GM10248 (cell line): ENCODE results near the gene KSR1.

Source experiments
- CTCF ChIA-PET: fragments of 300-600 bp; sonication (Branson Sonifier 250); formaldehyde crosslinking; extraction: SDS; loops from one replicate; lab custom pipeline; 2021; ENCODE audit warnings: antibody characterized with exemption; lab: Yijun Ruan, JAX
- POLR2A ChIA-PET: fragments of 350-650 bp; sonication (Branson Sonifier 250); formaldehyde crosslinking; extraction: SDS; loops from one replicate; lab custom pipeline; 2020; ENCODE audit warnings: antibody characterized with exemption; lab: Yijun Ruan, JAX
- DNase-seq: peaks from one replicate; pipeline ENCODE4 v3.0.0; 2012; ENCODE audit errors: extremely low spot score
- TF ChIP-seq, protein P1 (sequence below): IDR thresholded peaks from 2 replicates; pipeline ENCODE4 v1.5.1; 2012; ENCODE audit warnings: mild to moderate bottlenecking, low read depth; ENCODE audit errors: extremely low read depth, missing control alignments, control extremely low read depth

KSR1 gene

DNA sequence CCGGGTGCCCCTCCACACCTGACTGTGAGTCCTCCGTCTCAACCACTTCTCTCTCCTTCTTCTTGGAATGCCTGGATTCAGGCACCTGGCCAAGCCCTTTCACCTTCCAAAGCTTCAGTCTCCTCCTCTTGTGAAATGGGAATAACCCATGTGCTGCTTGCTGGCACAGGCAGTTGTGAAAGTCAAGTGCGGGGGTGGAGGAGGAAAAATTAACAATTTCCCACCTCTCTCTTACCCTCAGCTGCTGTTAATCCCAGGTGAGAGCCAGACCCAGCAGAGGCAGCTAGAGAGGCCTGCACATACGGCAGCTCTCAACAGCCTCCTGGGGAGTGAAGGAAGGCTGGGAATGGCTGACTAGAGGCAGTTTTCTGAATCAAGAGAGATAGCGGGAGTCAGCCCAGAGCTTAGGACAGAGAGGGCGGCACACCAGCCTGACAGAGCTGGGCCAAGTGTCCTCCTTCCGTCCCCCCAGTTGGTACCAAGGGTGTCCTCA, 96.8 kb downstream of the KSR1 start:
- ChIA-PET CTCF (interaction anchor here (0.8 to 1.6 kb wide), 4 partner anchors 9 to 55 kb away, joined by 3 to 5 read pairs (median 3); no protein-coding TSS in a partner anchor), POLR2A (no interaction called here)
- TF ChIP-seq, protein P1, sequence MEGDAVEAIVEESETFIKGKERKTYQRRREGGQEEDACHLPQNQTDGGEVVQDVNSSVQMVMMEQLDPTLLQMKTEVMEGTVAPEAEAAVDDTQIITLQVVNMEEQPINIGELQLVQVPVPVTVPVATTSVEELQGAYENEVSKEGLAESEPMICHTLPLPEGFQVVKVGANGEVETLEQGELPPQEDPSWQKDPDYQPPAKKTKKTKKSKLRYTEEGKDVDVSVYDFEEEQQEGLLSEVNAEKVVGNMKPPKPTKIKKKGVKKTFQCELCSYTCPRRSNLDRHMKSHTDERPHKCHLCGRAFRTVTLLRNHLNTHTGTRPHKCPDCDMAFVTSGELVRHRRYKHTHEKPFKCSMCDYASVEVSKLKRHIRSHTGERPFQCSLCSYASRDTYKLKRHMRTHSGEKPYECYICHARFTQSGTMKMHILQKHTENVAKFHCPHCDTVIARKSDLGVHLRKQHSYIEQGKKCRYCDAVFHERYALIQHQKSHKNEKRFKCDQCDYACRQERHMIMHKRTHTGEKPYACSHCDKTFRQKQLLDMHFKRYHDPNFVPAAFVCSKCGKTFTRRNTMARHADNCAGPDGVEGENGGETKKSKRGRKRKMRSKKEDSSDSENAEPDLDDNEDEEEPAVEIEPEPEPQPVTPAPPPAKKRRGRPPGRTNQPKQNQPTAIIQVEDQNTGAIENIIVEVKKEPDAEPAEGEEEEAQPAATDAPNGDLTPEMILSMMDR: no peak
- no peak for DNase-seq

DNA sequence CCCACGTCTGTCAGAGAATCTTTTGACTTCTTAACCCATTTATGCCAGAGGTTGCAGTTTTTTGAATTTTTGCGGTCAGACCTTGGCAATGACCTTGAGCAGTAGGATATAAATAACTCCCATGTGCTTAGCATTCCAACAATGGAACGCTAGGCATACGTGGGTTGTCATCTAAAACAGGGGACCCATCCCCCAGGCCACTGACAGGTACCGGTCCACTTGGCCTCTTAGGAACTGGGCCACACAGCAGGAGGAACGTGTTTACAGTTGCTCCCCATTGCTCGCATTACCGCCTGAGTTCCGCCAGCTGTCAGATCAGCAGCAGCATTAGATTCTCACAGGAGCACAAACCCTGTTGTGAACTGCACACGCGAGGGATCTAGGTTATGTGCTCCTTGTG, 97.9 kb downstream of the KSR1 start:
- POLR2A ChIA-PET: no interaction called here
- TF ChIP-seq, protein P1: no peak
- CTCF ChIA-PET: interaction anchor here (1.6 kb wide), 1 partner anchor 11 kb away, joined by 3 read pairs; no protein-coding TSS in a partner anchor
- DNase-seq: no peak

DNA sequence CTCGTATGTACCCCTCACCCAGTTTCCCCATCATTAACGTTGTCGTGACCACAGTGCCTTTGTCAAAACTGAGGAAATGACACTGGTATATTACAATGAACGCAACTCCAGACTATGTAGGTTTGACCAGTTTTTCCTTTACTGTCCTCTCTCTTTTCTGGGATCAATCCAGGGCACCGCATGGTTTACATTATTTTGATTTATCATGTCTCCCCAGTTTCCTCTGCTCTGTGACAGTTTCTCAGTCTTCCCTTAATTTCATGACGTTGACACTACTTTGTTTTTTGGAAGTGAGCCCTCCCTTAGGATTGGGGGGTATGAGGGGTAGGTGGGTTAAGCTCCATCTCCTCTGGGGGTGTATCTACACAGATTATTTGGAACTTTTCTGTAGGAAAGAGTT, 98.7 kb downstream of the KSR1 start:
- ChIA-PET POLR2A (no interaction called here), CTCF (no interaction called here)
- DNase-seq: no peak
- TF ChIP-seq, protein P1: no peak

DNA sequence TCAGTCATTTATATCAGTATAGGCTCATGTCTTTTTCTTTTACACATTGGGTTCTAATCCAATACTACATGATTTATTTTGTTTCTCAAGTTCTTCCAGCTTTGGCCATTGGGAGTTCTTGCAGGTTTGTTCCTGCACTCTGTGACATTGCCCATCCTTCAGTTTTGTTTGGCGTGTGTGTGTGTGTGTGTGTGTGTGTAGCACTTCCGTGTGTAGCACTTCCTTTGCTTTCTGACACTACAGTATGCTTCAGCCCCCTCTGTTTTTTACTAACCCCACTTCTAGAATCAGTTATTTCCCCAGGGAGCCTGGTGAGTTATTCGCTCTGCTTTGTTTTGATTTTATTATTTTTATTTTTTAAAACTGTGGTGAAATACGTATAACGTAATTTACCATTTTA, 99.1 kb downstream of the KSR1 start:
- TF ChIP-seq, protein P1: no peak
- DNase-seq: no peak
- POLR2A ChIA-PET: no interaction called here
- CTCF ChIA-PET: no interaction called here

DNA sequence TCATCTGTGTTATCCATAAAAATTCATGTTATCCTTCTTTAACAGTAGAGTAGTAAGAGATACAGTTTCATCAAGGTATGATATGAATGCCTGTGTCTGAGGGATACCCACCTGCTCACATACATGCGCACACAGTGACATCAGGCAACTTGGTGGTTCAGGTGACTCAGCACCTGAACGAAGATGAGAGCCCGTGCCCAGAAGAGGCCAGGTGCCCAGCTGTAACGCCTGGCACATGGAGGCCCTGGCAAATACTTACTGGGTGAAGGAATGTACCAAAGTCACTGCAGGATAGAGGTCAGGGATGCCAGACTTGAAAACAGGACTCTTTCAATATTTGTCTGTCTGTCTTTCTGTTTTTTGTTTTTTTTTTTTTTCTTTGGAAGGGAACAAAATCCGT, 102.1 kb downstream of the KSR1 start:
- no peak for DNase-seq
- ChIA-PET POLR2A (no interaction called here), CTCF (interaction anchor here (1.4 kb wide), 1 partner anchor 14 kb away, joined by 3 read pairs; no protein-coding TSS in a partner anchor)
- TF ChIP-seq, protein P1: no peak

DNA sequence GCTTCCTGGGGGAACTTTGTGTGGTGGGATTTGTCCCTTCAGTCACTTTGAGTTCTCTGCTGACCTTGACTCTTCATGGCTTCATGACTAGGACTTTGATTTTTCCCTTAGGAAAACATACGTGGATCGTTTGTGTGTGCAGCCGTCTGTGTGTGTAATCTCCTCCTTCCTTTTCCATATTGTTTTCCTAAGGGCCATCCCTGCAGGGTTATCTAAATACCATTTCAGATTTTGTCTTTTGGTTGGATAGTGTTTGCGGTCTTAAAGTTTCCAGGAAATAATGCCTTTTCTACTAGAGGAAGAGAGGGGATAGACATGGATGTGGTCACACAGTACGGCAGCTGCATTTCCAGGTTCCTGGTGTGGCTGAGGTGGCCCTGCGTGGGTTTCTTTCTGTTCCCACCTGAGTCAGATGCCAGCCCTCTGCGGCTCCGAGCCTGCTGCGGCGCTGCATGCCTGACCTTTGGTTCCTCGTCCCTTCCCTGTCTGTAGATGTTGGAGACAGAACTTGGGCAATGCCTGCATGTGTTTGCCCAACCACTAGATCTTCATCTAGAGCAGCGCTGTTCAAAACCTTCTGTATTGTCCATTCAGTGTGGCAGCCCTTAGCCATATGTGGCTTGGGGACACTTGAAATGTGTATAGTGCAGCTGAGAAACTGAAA, 102.7 kb downstream of the KSR1 start:
- TF ChIP-seq, protein P1: no peak
- ChIA-PET CTCF (interaction anchor here (1.0 to 1.4 kb wide), 2 partner anchors 15 to 177 kb away, joined by 4 read pairs; no protein-coding TSS in a partner anchor), POLR2A (no interaction called here)
- DNase-seq: no peak
